ENCODE results near the gene YIPF4.
"Not testable (repeated sequence)": the region's sequence is repeated elsewhere in the genome, so short reads cannot be mapped to it uniquely, and the experiment has no call there.

GRCh38 chr2:32293493-32293892, 15.8 kb downstream of the YIPF4 start:
- TF ChIP-seq CTCF, POLR2A (IDR thresholded peaks at IDR 0.05): not testable (repeated sequence)

All from adrenal gland (tissue), 5 donors.